DND-41 (cell line): ENCODE results near the gene CD81.

Experiments used
- ATAC-seq: fragments of 200-7000 bp; cut with Tn5 transposase; 3 replicates; pipeline ENCODE4 v1.9.1; 2021; ENCODE audit warnings: low read depth; ENCODE audit not compliant: insufficient read depth
- DNase-seq: peaks from one replicate; pipeline ENCODE4 v3.0.0-alpha.2; 2020
- H2AFZ ChIP-seq: 2 replicates; pipeline ENCODE4 v1.6.0; 2012; ENCODE audit warnings: low read depth, low read length
- H3K27ac ChIP-seq: 2 replicates; pipeline ENCODE4 v1.5.1; 2012; ENCODE audit warnings: low read length, inconsistent platforms
- H3K27me3 ChIP-seq: fragments of 200-600 bp; sonication (generic); 2 replicates; pipeline ENCODE4 v1.6.0; 2012; ENCODE audit warnings: low read length, mild to moderate bottlenecking, inconsistent platforms; ENCODE audit not compliant: insufficient read depth, poor library complexity
- H3K36me3 ChIP-seq: 2 replicates; pipeline ENCODE4 v1.5.1; 2012; ENCODE audit warnings: low read length, inconsistent platforms; ENCODE audit not compliant: insufficient read depth
- H3K4me1 ChIP-seq: 2 replicates; pipeline ENCODE4 v1.5.1; 2012; ENCODE audit warnings: mild to moderate bottlenecking, low read length; ENCODE audit not compliant: insufficient read depth
- H3K4me2 ChIP-seq: 2 replicates; pipeline ENCODE4 v1.6.0; 2012; ENCODE audit warnings: mild to moderate bottlenecking, moderate library complexity, low read length, inconsistent platforms; ENCODE audit not compliant: insufficient read depth
- H3K4me3 ChIP-seq, 2 experiments: fragments of 200-600 bp in 1 of 2; shearing (Covaris generic) in 1 of 2; 2 replicates each; pipeline ENCODE4 v1.5.1; 2012 to 2016; ENCODE audit warnings: inconsistent platforms in 2 of 2, low read length in 2 of 2, mild to moderate bottlenecking in 2 of 2, low read depth in 1 of 2, moderate library complexity in 1 of 2
- H3K79me2 ChIP-seq: 2 replicates; pipeline ENCODE4 v1.6.0; 2012; ENCODE audit warnings: low read length, inconsistent platforms; ENCODE audit not compliant: insufficient read depth
- H3K9ac ChIP-seq: 2 replicates; pipeline ENCODE4 v1.6.0; 2012; ENCODE audit warnings: low read depth, mild to moderate bottlenecking, inconsistent platforms, low read length, moderate library complexity
- H3K9me3 ChIP-seq: 2 replicates; pipeline ENCODE4 v1.5.1; 2012; ENCODE audit warnings: low read length, moderate library complexity, mild to moderate bottlenecking, inconsistent platforms; ENCODE audit not compliant: insufficient read depth, severe bottlenecking
- H4K20me1 ChIP-seq: 2 replicates; pipeline ENCODE4 v1.6.0; 2012; ENCODE audit warnings: low read length; ENCODE audit not compliant: insufficient read depth
- EZH2 ChIP-seq: IDR thresholded peaks from 3 replicates; pipeline ENCODE4 v1.6.1; 2012; ENCODE audit warnings: borderline replicate concordance, low read depth, mild to moderate bottlenecking, moderate library complexity, low read length, inconsistent platforms; ENCODE audit not compliant: severe bottlenecking
- TF ChIP-seq, protein P1 (sequence below): IDR thresholded peaks from 2 replicates; pipeline ENCODE4 v1.5.1; 2012; ENCODE audit warnings: borderline replicate concordance, low read length, moderate library complexity, mild to moderate bottlenecking; ENCODE audit not compliant: poor library complexity, severe bottlenecking; ENCODE audit errors: extremely low read depth

CD81 gene

GRCh38 chr11:2443881-2444820 lies 67.0 kb downstream of the CD81 start, which contains the start of gene TRPM5:
Gene TRPM5 (minus strand): TSS chr11:2444514. CDS start chr11:2423036, 21,478 bp downstream.
- Histone ChIP-seq H3K4me2 (no peak within 1 kb of the TSS), H3K9ac (no peak within 1 kb of the TSS), H2AFZ (no peak within 1 kb of the TSS), H3K4me1 (peaks cover 12% of the 10 kb centered on the region; the same call in 1 of the 2 replicates), H3K27ac (no peak within 1 kb of the TSS), H3K27me3 (no peaks in the 10 kb centered on the region), H3K36me3 (no peaks in the 10 kb centered on the region), H4K20me1 (peaks cover 8% of the 10 kb centered on the region), H3K9me3 (no peaks in the 10 kb centered on the region), H3K79me2 (no peaks in the 10 kb centered on the region), H3K4me3 (no peak within 1 kb of the TSS)
- ATAC-seq: no peak
- DNase-seq: no peak
- no peak for TF ChIP-seq EZH2
- TF ChIP-seq, protein P1, sequence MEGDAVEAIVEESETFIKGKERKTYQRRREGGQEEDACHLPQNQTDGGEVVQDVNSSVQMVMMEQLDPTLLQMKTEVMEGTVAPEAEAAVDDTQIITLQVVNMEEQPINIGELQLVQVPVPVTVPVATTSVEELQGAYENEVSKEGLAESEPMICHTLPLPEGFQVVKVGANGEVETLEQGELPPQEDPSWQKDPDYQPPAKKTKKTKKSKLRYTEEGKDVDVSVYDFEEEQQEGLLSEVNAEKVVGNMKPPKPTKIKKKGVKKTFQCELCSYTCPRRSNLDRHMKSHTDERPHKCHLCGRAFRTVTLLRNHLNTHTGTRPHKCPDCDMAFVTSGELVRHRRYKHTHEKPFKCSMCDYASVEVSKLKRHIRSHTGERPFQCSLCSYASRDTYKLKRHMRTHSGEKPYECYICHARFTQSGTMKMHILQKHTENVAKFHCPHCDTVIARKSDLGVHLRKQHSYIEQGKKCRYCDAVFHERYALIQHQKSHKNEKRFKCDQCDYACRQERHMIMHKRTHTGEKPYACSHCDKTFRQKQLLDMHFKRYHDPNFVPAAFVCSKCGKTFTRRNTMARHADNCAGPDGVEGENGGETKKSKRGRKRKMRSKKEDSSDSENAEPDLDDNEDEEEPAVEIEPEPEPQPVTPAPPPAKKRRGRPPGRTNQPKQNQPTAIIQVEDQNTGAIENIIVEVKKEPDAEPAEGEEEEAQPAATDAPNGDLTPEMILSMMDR: no peak

DNA sequence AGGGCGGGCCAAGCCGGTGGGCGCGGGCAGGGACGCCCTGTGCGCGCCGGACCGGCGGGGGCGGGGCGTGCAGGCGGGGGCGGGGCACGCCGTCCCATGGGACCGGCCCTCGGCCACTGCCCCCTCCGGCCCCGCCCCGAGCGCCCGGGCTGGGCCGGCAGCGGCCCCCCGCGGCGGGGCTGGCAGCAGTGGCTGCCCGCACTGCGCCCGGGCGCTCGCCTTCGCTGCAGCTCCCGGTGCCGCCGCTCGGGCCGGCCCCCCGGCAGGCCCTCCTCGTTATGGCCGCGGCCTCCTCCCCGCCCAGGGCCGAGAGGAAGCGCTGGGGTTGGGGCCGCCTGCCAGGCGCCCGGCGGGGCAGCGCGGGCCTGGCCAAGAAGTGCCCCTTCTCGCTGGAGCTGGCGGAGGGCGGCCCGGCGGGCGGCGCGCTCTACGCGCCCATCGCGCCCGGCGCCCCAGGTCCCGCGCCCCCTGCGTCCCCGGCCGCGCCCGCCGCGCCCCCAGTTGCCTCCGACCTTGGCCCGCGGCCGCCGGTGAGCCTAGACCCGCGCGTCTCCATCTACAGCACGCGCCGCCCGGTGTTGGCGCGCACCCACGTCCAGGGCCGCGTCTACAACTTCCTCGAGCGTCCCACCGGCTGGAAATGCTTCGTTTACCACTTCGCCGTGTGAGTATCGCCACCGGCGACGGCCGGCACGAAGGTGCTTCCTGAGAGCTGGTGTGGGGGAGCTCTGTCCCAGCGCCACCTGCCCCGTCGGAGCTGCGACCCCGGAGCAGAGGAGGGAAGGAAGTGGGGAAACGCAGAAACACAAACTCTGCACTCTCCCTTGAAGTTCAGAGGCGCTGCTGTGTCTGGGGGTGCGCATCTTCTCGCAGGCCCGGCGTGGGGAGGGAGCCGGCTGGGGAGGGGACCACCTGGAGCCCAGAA lies 68.0 kb downstream of the CD81 start, which contains the start of gene KCNQ1:
Gene KCNQ1 (plus strand): TSS at position 188 of the 925 bp plus-strand sequence. CDS start 91 bp downstream, at position 279.
- no peak for DNase-seq
- no peaks in the 10 kb centered on the region for H3K27me3 ChIP-seq

DNA sequence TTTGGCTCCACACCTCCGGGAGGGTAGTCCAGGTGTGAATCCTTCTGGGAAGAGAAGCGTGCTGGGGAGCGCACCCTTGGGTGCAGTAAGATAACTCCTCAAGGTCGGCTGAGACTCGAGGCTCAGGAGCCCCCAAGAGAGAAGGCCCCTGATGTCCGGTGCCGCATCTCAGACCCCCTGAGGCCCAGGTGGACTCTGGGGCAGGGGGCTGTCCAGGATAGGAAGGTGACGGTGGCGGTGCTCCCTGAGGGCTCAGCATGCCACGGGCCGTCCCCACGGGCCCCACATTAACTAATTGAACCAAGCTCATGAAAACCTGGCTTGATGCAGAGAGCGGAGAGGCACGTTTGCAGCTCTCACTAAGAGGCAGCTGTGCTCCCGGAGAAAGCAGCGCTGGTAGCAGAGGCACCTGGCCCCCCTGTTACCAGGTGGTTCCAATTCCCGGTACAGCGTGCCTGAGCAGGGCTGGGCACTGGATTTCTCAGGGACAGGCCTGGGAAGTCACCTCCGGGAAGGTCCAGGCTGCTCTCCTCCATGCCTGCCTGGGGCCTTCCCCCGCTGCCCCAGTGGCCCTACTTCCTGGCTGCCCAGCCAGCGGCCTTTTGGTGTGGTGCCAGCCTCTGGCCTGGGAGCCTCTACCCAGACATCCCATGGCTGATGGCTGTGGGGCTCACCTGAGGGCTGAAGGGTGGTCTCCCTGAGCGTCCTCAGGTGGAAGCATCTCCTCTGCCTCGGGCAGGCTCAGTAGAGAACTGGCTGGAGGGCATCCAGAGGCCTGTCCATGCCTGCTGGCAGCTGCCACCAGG lies 68.8 kb downstream of the CD81 start:
- no peak overlapping the region for H3K27ac ChIP-seq
- no peaks in the 10 kb centered on the region for H3K79me2 ChIP-seq
- TF ChIP-seq EZH2: no peak
- TF ChIP-seq, protein P1: no peak
- H3K36me3 ChIP-seq: no peaks in the 10 kb centered on the region
- no peak overlapping the region for H3K9ac ChIP-seq
- H2AFZ ChIP-seq: no peak overlapping the region
- H4K20me1 ChIP-seq: peaks cover 8% of the 10 kb centered on the region
- DNase-seq (no peak), ATAC-seq (no peak)
- no peaks in the 10 kb centered on the region for H3K27me3 ChIP-seq
- no peak overlapping the region for H3K4me2 ChIP-seq
- H3K4me3 ChIP-seq: no peak overlapping the region
- H3K4me1 ChIP-seq: peaks cover 12% of the 10 kb centered on the region; the same call in 1 of the 2 replicates
- H3K9me3 ChIP-seq: no peaks in the 10 kb centered on the region

More for the DNA sequence above, 68.0 kb downstream of the CD81 start, which contains the start of gene KCNQ1:
- Histone ChIP-seq H3K4me2 (no peak within 1 kb of the TSS), H2AFZ (no peak within 1 kb of the TSS), H4K20me1 (peaks cover 8% of the 10 kb centered on the region), H3K36me3 (no peaks in the 10 kb centered on the region), H3K27ac (no peak within 1 kb of the TSS), H3K79me2 (no peaks in the 10 kb centered on the region), H3K4me3 (no peak within 1 kb of the TSS), H3K9me3 (no peaks in the 10 kb centered on the region), H3K4me1 (peaks cover 12% of the 10 kb centered on the region; the same call in 1 of the 2 replicates), H3K9ac (no peak within 1 kb of the TSS)
- no peak for TF ChIP-seq EZH2
- TF ChIP-seq, protein P1: no peak
- no peak for ATAC-seq
